ENCODE results near the gene PLCB4. TPM values are rescaled to one million over a fixed set of nuclear protein-coding genes. Genes with fewer than 3 reads are reported as not detected.

PLCB4 gene
- total RNA-seq, 1 donor from 2014 or later = not detected

DNA sequence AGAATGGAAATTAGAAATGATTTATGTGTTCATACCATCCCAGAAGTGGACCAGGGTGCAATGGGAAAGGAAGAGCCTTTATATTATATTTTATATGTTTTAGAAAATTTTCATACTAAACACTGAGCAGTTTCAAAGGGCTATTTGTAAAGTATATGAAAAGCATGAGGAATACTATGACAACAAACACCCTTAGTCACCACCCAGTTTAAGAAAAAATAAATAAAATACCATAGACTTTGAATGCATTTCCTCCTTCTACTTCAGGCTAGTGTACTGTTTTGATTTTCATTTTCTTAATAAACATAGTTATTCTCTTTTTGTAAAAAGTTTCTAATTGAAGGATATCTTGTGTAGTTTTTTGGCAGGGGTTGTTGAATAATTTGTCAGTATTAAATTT is 191.1 kb downstream of the PLCB4 start:
- intact Hi-C loops (cut with micrococcal nuclease) = no loop called here

DNA sequence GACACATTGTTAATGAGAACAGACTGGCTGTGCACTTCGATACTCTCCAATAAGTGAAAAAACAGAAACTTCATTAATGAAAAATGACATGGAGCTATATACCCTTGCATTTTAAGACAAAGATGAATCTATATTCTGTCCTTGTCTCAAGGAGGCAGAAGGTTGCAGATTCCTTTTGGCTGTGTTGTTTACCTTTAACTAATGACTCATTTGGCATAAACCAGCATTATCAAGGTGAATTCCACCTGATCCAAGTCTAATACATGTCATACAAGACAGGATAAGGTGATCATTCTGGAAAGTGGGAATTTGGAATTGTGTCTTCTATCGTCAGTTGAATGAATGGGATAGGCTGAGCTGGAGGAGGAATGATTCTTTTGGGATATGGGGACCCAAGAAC is 192.9 kb downstream of the PLCB4 start:
- intact Hi-C loops (cut with micrococcal nuclease) = no loop called here

- intact Hi-C loops (cut with micrococcal nuclease) = no loop called here
Observed at GRCh38 chr20:9262653-9263194, 193.8 kb downstream of the PLCB4 start.

DNA sequence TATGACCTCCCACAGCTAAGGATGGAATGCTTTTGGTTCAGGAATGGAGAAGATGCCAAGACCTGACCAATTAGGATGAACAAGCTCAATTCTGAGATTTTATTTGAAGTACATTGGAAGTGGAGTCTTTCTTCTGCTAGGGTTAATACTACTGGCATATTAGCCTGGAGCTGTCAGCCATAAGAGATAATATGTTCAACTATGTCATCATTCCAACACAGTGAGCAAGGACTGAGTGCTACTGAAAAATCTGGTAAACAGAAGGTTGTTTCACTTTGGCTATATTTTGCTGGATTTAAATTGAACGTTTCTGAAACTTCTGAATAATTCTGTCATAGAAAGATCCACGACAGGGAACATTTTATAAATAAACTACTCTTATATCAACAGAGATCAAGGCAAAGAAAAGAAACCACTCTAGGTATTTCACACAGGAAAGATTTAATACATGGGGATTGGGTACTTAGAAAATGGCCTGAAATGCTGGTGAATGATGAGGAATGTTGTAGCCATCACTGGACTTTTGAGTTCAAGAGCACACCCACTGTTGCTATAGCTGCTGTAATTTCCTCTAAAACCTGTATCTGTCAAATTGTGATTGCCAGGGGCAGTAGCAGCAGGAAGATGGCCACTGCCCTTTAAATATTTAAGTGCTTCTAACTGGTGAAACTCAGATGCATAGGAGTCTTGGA is 200.5 kb downstream of the PLCB4 start:
- intact Hi-C loops (cut with micrococcal nuclease) = no loop called here

DNA sequence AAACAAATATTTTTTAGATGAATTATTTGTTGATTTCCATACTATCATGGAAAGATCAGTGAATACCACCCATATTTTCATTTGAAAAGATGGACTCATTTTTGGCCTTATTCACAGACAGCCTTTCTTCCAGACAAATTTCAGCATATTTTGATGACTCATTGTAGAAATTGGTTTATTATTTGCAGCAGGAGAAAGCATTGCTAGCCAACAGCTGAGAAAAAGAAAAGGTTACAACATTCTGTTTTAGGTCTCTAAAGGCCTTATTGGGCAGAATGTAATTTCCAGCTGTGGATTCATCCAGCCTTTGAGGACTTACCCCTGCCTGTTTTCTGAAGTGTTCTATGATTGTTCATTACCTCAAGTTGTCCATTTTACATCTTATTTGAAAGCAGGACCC is 201.9 kb downstream of the PLCB4 start:
- intact Hi-C loops (cut with micrococcal nuclease) = no loop called here

DNA sequence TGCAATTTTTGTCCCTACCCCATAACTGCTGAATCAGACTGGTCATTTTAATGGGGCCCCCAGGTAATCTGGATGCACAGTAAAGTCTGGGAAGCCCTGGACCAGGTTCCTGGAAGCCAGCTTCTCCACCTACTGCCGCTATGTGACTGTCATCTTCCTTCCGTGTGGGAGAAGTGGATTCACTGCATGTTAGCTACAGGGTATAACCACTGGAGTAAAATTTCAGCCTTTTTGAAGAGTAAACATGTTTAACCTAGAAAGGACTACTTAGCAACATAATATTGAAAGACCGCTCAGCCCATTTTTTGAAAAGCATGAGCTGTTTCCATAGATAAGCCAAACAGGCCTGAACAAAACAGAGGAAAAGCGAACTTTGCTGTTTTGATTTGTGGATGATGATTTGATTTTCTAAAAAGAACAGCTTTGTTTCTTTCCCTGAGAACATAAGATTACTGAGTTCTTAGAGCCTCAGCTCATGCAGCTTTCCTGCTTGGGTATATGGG is 208.1 kb downstream of the PLCB4 start:
- intact Hi-C loops (cut with micrococcal nuclease) = no loop called here

GRCh38 chr20:9279918-9280401 is 211.1 kb downstream of the PLCB4 start:
- intact Hi-C loops (cut with micrococcal nuclease) = no loop called here

DNA sequence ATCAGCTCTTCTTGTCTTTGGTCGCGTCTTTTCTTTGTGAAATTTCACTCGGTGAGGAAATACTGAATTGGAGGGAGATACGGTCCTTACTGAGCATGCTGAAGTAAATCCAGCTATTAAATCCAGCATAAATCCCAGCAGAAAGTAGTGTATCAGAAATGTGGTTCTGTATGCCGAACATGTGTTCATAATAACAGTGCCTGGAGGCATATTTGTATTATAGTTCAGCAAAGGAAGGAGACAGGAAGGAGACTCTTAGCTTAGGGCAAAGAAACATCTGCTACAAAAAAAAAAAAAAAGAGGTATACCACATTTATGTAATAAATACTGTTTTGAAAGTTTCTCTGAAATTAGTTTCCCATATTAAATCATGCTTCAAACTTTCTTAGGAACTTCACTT is 211.8 kb downstream of the PLCB4 start:
- intact Hi-C loops (cut with micrococcal nuclease) = no loop called here

GRCh38 chr20:9281803-9282202 is 212.9 kb downstream of the PLCB4 start:
- intact Hi-C loops (cut with micrococcal nuclease) = no loop called here

DNA sequence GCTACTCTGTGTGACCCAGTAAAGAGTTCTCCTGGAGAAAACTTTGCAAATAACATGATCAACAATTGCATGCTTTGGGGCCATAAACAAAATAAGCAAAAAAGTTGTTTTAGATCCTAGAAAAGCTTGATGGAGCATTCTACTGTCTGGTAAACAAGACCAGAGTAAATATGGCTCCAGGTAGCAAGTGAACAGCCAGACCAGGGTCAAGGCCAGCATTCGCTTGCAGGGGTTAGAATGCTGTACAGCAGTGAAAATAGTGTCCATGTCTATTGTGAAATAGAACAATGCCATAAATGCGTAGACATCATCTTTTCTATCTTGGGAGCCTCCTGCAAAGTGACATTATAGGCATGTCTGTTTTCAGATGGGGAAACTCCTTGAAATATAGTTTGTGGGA is 216.7 kb downstream of the PLCB4 start:
- intact Hi-C loops (cut with micrococcal nuclease) = no loop called here

- intact Hi-C loops (cut with micrococcal nuclease) = no loop called here
Observed at GRCh38 chr20:9286501-9287461, 217.9 kb downstream of the PLCB4 start.

DNA sequence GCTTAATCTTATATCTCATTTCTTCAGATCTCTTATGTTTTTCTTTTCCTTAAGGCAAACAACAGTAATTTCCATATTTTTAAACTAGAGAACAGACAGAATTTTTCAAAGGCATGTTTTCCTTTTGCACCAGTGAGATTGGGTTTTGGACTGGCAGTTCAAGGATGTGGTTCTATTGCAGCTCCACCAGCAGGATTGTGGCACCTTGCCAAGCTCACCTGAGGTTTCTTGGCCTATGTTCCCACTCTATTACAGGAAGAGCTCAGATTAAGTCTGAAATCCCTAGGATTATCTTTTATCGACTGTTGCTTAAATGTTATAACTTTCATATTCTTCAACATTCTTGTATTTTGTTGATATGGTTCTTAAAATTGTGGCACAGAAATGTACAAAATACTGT is 218.9 kb downstream of the PLCB4 start:
- intact Hi-C loops (cut with micrococcal nuclease) = no loop called here

DNA sequence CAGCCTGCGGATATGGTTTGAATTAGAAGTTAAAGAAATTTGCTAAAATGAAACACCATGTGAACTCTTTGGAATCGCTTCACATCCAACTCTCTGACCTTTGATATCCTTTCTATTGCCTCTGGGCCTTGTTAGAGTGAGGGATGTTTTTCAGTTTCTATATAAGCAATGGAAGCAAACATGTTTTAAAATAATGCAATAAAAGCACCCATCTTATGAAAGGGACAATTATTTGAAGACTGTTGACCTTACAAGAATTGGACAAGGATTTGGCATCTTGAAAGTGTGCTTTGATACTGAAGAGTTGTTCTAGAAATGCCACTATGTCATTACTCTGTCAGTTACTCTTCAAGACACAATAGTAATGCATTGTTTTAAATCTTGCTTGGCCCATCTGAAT is 221.4 kb downstream of the PLCB4 start:
- intact Hi-C loops (cut with micrococcal nuclease) = no loop called here

DNA sequence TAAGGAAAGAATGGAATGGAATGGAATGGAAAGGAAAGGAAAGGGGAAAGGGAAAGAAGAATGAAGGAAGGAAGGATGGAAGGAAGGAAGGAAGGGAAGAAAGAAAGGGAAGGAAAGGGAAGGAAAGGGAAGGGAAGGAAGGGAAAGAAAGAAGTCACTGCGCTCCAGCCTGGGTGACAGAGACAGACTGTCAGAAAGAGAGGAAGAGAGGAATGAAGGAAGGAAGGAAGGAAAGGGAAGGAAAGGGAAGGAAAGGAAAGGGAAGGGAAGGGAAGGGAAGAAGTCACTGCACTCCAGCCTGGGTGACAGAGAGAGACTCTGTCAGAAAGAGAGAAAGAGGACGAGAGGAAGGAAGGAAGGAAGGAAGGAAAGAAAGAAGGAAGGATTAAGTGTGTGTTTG is 224.3 kb downstream of the PLCB4 start:
- intact Hi-C loops (cut with micrococcal nuclease) = no loop called here

DNA sequence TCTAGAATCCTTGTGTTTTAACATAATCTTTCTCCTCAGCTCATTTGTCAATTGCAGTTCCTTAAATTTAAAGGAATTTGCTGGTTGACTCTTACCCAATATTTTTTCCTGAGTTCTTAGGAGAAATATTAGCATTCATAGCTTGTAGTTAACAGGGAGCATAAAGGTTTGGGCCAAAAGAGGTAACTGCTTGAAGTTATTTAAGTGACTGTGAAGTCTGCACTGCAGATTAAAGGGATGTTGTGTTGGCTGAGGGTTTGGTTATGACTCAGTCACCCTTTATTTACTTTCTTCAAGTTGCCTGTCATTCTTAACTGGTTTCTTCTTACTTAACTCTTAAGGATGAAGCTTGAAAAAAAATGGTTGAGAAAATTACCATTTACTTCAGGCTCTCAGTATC is 225.2 kb downstream of the PLCB4 start:
- intact Hi-C loops (cut with micrococcal nuclease) = no loop called here

DNA sequence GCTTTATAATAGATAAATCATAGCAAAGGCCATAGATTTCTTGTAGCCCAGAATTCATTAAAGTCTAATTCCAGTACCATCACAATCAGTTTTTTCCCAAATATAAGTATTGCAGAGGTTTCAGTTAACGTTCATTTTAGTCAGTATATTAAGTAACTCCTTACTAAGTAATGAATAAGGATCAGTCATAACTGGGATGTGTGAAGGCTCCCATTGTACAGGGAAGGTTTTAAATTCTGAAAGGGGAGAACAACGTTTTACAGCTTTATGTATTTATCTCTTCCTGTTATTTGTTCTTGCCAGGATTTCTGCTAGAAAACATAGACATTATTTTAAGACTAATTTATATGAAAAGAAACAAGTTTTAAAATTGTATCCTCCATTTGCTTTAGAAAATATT is 230.0 kb downstream of the PLCB4 start:
- intact Hi-C loops (cut with micrococcal nuclease) = no loop called here

DNA sequence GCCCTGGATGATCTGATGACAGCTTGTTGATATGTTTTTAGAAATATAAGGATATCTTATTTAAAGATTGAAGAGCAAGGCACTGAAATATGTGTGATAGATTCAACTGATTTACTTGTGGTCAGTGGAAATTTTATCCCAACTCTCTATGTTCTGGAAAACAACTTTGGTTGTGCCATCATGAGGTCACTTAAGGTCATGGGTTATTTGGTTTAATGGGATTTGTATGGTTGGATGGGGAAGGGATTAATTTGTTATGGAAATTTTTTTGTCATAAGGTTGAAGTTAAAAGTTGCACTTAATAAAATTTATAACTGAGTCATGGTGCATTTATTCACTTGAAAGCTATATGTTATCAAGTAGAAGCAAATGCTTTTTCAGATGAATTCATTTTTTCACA is 231.2 kb downstream of the PLCB4 start:
- intact Hi-C loops (cut with micrococcal nuclease) = no loop called here

GRCh38 chr20:9300534-9300933 is 231.6 kb downstream of the PLCB4 start:
- intact Hi-C loops (cut with micrococcal nuclease) = no loop called here

- intact Hi-C loops (cut with micrococcal nuclease) = no loop called here
Observed at GRCh38 chr20:9301129-9302090, 232.5 kb downstream of the PLCB4 start.

- intact Hi-C loops (cut with micrococcal nuclease) = no loop called here
Observed at GRCh38 chr20:9302091-9302462, 233.2 kb downstream of the PLCB4 start.

DNA sequence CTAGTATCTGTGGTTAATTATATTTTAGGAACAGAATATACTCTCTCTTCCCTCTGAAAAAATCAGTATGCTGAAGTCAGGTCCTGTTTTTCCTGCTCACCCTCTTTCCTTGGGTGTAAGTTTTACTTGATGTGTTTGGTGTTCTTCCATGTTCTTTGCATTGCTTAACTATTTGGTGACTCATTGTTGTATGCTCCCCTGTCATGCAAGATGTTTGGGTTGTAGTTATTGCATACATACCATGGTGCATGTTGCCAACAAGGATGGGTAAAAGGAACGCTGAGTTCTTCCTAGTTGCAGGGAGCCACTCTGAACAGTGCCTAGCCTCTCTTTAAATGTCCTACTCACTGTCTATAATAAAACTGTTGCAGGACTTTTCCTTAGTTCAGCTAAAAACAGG is 237.6 kb downstream of the PLCB4 start:
- intact Hi-C loops (cut with micrococcal nuclease) = no loop called here

All from T-helper 2 cell treated with Interferon-gamma antibody and Interleukin-4, amounts not matched to agents 100 ng/mL and 5 ng/mL, for 36 hours (primary cell).